Astrocyte (in vitro differentiated cells and primary cell): Measurements from ENCODE around the gene GTF2IRD1.
"Not testable (repeated sequence)": the region's sequence is repeated elsewhere in the genome, so short reads cannot be mapped to it uniquely, and the experiment has no call there.

Experiments
- EZH2 ChIP-seq: IDR thresholded peaks from 2 replicates; pipeline ENCODE4 v1.6.1; 2012; ENCODE audit warnings: mild to moderate bottlenecking, low read length, inconsistent platforms; ENCODE audit not compliant: insufficient read depth
- TF ChIP-seq, protein P1 (sequence below): IDR thresholded peaks from 2 replicates; pipeline ENCODE4 v1.5.1; 2011; ENCODE audit warnings: low read depth, mild to moderate bottlenecking, inconsistent platforms, low read length, moderate library complexity; ENCODE audit not compliant: insufficient read depth

DNA sequence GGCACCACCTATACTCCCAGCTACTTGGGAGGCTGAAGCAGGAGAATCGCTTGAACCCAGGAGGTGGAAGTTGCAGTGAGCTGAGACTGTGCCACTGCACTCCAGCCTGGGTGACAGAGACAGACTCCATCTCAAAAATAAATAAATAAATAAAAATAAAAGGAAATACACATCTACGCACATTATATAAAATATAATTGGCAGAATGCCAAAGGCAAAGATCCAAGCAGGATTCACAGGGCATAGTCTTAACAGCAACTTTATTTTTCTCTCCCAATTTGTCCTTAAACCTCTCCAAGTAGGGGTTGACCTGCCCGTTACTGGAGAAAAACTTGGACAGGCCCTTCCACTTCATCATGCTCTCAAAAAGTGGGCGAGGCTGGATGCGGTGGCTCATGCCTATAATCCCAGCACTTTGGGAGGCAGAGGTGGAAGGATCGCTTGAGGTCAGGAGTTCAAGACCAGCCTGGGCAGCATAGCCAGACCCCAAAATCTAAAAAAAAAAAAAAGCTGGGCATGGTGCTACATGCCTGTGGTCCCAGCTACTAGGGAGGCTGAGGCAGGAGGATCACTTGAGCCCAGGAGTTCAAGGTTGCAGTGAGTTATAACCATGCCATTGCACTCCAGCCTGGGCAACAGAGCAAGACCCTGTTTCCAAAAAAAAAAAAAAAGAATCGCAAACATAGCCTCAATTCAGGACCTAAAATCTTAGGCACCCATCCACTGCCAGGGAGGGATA, 38.9 kb upstream of the GTF2IRD1 start:
- TF ChIP-seq, protein P1, sequence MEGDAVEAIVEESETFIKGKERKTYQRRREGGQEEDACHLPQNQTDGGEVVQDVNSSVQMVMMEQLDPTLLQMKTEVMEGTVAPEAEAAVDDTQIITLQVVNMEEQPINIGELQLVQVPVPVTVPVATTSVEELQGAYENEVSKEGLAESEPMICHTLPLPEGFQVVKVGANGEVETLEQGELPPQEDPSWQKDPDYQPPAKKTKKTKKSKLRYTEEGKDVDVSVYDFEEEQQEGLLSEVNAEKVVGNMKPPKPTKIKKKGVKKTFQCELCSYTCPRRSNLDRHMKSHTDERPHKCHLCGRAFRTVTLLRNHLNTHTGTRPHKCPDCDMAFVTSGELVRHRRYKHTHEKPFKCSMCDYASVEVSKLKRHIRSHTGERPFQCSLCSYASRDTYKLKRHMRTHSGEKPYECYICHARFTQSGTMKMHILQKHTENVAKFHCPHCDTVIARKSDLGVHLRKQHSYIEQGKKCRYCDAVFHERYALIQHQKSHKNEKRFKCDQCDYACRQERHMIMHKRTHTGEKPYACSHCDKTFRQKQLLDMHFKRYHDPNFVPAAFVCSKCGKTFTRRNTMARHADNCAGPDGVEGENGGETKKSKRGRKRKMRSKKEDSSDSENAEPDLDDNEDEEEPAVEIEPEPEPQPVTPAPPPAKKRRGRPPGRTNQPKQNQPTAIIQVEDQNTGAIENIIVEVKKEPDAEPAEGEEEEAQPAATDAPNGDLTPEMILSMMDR: not testable (repeated sequence)
- TF ChIP-seq EZH2: not testable (repeated sequence)
